ENCODE results near the gene RNF13.
"Not testable (repeated sequence)": the region's sequence is repeated elsewhere in the genome, so short reads cannot be mapped to it uniquely, and the experiment has no call there.

The RNF13 gene

GRCh38 chr3:149902498-149903139 is 89.6 kb downstream of the RNF13 start:
- no peak for DNase-seq

DNA sequence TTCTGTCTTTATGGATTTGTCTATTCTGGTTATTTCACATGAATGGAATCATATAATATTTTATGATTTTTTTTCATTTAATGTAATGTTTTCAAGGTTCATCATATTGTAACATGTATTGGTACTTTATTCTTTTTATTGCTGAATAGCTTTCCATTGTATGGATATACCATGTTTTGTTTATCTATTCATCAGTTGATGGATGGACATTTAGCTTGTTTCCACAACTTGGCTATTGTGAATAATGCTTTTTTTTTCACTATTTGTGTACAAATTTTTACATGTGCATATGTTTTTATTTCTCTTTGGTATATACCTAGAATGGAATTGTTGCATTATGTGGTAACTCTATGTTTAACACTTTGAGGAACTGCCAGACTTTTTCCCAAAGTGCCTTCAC is 93.0 kb downstream of the RNF13 start:
- no peak for DNase-seq

- DNase-seq = no peak
Measured at GRCh38 chr3:149908424-149908957, 95.5 kb downstream of the RNF13 start.

DNA sequence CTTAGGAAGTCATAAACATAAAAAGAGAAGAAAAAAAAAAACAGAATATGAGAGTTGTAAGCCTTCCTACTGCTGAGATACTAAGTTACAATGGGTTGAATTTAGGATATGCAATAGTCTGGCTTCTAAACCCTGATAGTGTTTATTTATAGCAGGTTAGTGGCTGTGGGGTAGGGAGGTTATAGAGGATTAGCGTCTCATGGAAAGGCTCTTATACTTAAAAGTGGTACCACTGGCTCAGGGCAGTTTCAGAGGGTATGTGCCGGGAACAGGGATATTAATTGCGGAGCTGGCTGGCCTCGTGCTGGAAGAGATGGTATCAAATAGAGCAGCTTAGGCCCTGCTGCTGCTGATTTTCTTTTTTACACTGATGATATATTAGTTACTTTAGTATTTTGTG is 96.9 kb downstream of the RNF13 start:
- no peak for DNase-seq

DNA sequence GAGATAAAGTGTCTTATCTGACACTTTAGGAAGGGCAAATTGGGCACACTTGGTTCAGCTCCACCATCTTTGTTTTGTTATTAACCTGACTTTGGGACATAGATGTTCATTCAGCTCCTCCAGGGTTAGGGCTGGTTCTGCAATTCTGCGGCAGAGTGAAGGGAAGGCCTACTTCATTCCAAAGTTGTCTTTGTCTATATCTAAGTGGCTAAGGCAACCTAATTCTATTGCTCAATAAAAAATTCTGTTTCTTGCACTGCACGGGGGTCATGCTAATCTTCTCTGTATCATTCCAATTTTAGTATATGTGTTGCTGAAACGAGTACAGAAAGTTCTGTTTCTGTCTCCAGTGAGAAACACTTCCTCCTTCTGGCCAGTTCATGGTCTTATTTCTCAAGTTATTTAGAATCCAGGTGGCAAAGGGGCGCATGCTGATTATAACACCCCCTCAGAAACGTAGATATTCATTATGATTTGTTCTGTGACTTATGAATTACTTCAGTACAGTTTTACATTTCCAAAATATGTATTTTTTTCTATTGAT is 104.2 kb downstream of the RNF13 start:
- DNase-seq = no peak

GRCh38 chr3:149919509-149919908 is 106.5 kb downstream of the RNF13 start:
- no peak for DNase-seq

DNA sequence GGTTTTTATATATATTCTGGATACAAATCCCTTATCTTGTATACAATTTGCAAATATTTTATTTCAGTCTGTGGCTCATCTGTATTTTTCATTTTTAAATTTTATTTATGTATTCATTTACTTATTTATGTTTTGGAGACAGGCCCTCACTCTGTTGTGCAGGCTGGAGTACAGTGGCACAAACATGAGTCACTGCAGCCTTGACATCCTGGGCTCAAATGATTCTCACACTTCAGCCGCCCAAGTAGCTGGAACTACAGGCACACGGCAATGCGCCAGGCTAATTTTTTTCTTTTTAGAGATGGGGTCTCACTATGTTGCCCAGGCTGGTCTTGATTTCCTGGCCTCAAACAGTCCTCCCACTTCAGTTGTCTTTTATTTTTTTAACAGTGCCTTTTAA is 107.1 kb downstream of the RNF13 start:
- no peak for DNase-seq

GRCh38 chr3:149933008-149933407 is 120.0 kb downstream of the RNF13 start:
- DNase-seq = no peak

DNA sequence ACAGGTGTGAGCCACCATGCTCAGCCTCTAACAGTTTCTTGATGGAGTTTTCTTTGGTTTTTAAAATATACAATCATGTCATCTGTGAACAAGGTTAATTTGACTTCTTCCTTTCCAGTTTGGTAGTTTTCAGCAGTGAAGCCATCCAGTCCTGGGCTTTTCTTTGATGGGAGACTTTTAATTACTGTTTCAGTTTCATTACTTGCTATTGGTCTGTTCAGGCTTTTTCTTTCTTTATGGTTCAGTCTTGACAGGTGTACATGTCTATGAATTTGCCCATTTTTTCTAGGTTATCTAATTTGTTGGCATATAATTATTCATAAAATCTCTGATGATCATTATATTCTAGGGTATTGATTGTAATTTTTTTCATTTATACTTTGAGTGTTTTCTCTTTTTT is 120.8 kb downstream of the RNF13 start:
- no peak for DNase-seq

DNA sequence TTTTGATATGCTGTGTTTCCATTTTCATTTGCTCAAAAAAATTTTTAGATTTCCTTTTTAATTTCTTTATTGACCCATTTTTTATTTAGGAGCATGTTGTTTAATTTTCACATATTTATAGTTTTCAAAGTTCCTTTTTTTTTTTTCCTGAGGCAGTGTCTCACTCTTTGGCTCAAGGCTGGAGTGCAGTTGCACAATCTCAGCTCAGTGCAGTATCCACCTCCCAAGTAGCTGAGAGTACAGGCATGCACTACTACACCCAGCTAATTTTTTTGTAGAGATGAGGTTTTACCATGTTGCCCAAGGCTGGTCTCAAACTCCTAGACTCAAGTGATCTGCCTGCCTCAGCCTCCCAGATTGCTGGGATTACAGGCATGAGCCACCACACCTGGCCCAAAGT is 121.5 kb downstream of the RNF13 start:
- no peak for DNase-seq

GRCh38 chr3:149936812-149937230 is 123.8 kb downstream of the RNF13 start:
- peak; percentile 75 for DNase-seq

- DNase-seq = not testable (repeated sequence)
Measured at GRCh38 chr3:149938392-149939055, 125.5 kb downstream of the RNF13 start.

DNA sequence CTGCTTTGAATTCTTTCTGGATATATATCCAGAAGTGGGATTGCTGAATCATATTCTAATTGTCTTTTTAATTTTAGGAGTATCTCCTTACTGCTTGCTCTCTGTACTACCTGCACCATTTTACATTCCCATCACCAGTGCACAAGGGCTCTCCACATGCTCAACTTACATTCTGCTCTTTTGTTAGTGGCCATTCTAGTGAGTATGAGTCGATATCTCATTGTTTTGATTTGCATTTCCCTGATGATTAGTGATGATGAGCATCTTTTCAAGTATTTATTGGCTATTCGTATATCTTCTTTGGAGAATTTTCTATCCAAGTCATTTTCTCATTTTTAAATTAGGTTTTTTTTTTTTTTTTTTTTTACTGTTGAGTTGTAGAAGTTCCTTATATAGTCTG is 128.2 kb downstream of the RNF13 start:
- no peak for DNase-seq

GRCh38 chr3:149941946-149942345 is 128.9 kb downstream of the RNF13 start:
- DNase-seq = no peak

GRCh38 chr3:149942409-149942808 is 129.4 kb downstream of the RNF13 start:
- no peak for DNase-seq

DNA sequence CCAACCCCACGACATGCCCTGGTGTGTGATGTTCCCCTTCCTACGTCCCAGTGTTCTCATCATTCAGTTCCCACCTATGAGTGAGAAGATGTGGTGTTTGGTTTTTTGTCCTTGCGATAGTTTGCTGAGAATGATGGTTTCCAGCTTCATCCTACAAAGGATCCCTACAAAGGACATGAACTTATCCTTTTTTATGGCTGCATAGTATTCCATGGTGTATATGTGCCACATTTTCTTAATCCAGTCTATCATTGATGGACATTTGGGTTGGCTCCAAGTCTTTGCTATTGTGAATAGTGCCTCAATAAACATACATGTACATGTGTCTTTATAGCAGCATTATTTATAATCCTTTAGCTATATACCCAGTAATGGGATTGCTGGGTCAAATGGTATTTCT is 131.0 kb downstream of the RNF13 start:
- DNase-seq = not testable (repeated sequence)

- DNase-seq = no peak
Measured at GRCh38 chr3:149947231-149947630, 134.2 kb downstream of the RNF13 start.

GRCh38 chr3:149949181-149949580 is 136.2 kb downstream of the RNF13 start:
- DNase-seq = no peak

- DNase-seq = no peak
Measured at GRCh38 chr3:149954812-149955211, 141.8 kb downstream of the RNF13 start.

GRCh38 chr3:149955449-149955848 is 142.4 kb downstream of the RNF13 start:
- DNase-seq = no peak

DNA sequence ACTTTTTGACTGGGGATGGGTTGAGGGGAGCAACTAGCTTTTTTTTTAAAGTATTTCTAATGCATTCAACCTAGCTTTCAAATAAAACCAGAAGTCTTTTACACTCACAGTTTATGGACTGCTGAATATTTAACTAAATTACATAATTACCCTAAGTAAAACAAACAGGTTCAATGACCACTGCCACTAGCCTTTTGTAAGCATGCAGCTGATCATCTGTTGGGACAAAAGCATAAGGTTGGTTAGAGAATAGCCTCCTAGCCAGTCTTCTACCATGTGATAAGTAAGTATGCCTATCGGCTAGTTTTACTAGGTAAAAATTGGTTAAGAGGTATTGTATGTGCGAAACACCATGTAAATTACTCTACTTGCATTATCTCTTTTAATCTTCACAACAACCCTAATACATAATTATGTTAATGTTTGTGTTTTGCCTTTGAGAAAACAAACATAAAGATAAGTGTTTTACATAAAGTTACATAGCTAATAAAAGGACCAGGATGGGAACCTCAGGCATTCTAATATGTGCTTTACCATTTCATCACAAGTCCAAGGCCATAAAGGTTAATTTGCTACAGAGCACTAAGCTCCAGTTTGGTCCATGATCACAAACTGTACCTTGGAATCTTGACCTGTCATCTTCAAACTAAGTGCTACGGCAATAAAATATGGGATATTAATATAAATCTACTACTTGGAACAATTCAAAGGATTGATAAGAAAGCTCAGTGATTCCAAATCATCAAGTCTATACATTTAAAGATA is 144.5 kb downstream of the RNF13 start:
- DNase-seq = no peak

DNA sequence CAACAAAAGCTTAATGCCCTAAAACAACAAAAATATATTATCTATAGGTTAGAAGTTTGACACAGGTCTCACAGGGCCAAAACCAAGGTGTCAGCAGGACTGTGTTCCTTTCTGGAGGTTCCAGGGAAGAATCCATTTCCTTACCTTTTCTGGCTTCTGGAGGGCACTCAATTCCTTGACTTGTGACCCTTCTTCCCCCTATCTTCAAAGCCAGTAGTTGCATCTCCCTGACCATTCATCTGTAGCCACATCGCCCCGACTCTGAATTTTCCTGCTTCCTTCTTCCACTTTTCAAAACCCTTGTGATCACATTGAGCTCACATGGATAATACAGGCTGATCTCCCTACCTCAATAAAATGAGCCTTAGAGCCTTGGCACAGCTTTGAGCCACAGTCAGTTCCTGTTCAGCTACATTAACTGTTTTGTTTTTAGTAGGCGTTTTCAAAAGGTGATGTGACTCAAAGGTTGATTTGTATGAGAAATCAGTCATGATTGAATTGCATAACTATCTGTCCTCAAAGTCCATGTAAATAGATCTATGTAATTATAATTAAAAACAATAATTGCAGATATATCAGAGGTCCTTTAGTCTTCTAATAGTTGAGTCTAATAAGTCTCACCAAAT is 145.3 kb downstream of the RNF13 start:
- DNase-seq = no peak

GRCh38 chr3:149959443-149959842 is 146.4 kb downstream of the RNF13 start:
- DNase-seq = no peak

All from SHP77 (cell line).